WTC11 (cell line): ENCODE data around the gene OR52W1. TPM values are rescaled to one million over a fixed set of nuclear protein-coding genes. Genes with fewer than 3 reads are reported as not detected.
A peak's percentile ranks its signal among the peaks of the same experiment; 100 is the strongest.

Experiments used
- ATAC-seq: fragments of 200-7000 bp; cut with Tn5 transposase; 2 replicates; pipeline ENCODE4 v1.10.0; 2021; ENCODE audit warnings: mild to moderate bottlenecking, moderate library complexity
- CTCF ChIA-PET: fragments of 300-600 bp; sonication (Branson Sonifier 250); formaldehyde crosslinking; loops from one replicate; lab custom pipeline; 2021; ENCODE audit warnings: antibody characterized with exemption; lab: Charles Lee
- POLR2A ChIA-PET: fragments of 350-600 bp; sonication (Branson Sonifier 250); formaldehyde crosslinking; loops from one replicate; lab custom pipeline; 2021; ENCODE audit warnings: antibody characterized with exemption; lab: Charles Lee
- DNase-seq: peaks from one replicate; pipeline ENCODE4 v3.0.0; 2021; ENCODE audit warnings: low spot score
- H3K27ac Mint-ChIP-seq: 2 replicates; pipeline ENCODE4 v1.8.0; 2021; ENCODE audit warnings: mixed read lengths
- H3K27me3 Mint-ChIP-seq: 2 replicates; pipeline ENCODE4 v1.8.0; 2021; ENCODE audit warnings: low read depth, mild to moderate bottlenecking, moderate library complexity, mixed read lengths
- H3K36me3 Mint-ChIP-seq: 2 replicates; pipeline ENCODE4 v1.8.0; 2021; ENCODE audit warnings: mixed read lengths
- H3K4me1 Mint-ChIP-seq: 2 replicates; pipeline ENCODE4 v1.8.0; 2022; ENCODE audit warnings: mixed read lengths
- H3K4me3 Mint-ChIP-seq: 2 replicates; pipeline ENCODE4 v1.8.0; 2021; ENCODE audit warnings: mild to moderate bottlenecking, moderate library complexity, mixed read lengths
- H3K9me3 Mint-ChIP-seq: 2 replicates; pipeline ENCODE4 v1.8.0; 2021; ENCODE audit warnings: mixed read lengths
- AFF4 ChIP-seq: sonication (generic); formaldehyde crosslinking; IDR thresholded peaks from 2 replicates; pipeline ENCODE4 v1.8.1; 2023; ENCODE audit warnings: mild to moderate bottlenecking, missing genetic modification reagents, borderline replicate concordance
- AR ChIP-seq: fragments of 250-450 bp; sonication (Bioruptor Pico); IDR thresholded peaks from 2 replicates; pipeline ENCODE4 v1.9.0; 2021; ENCODE audit warnings: mild to moderate bottlenecking
- ARID4B ChIP-seq: sonication (generic); formaldehyde crosslinking; IDR thresholded peaks from 2 replicates; pipeline ENCODE4 v1.8.0; 2023; ENCODE audit warnings: missing genetic modification reagents, mild to moderate bottlenecking, borderline replicate concordance
- ATF6 ChIP-seq: sonication (generic); formaldehyde crosslinking; IDR thresholded peaks from 2 replicates; pipeline ENCODE4 v1.8.1; 2023; ENCODE audit warnings: mild to moderate bottlenecking, missing genetic modification reagents
- CBFB ChIP-seq: sonication (generic); formaldehyde crosslinking; IDR thresholded peaks from 2 replicates; pipeline ENCODE4 v1.8.1; 2022; ENCODE audit warnings: mild to moderate bottlenecking, low read depth, missing genetic modification reagents
- CTCF ChIP-seq: fragments of 200-600 bp; IDR thresholded peaks from 2 replicates; pipeline ENCODE4 v1.8.0; 2022; ENCODE audit warnings: antibody characterized with exemption
- GTF2I ChIP-seq: fragments of 250-450 bp; sonication (Bioruptor Pico); conservative IDR thresholded peaks from 2 replicates; pipeline ENCODE4 v1.4.0; 2021; ENCODE audit warnings: mild to moderate bottlenecking
- NFYB ChIP-seq: sonication (generic); formaldehyde crosslinking; conservative IDR thresholded peaks from 2 replicates; pipeline ENCODE4 v1.8.0; 2022; ENCODE audit warnings: low read depth, missing genetic modification reagents
- NR3C1 ChIP-seq: sonication (generic); formaldehyde crosslinking; conservative IDR thresholded peaks from 2 replicates; pipeline ENCODE4 v1.8.1; 2023; ENCODE audit warnings: low read depth, mild to moderate bottlenecking, missing genetic modification reagents
- PRRX2 ChIP-seq: fragments of 250-450 bp; sonication (Bioruptor Pico); IDR thresholded peaks from 2 replicates; pipeline ENCODE4 v1.8.0; 2021; ENCODE audit warnings: mild to moderate bottlenecking
- USF2 ChIP-seq: sonication (generic); formaldehyde crosslinking; IDR thresholded peaks from 2 replicates; pipeline ENCODE4 v1.8.1; 2023; ENCODE audit warnings: mild to moderate bottlenecking, missing genetic modification reagents, moderate library complexity
- ZNF219 ChIP-seq: sonication (generic); formaldehyde crosslinking; IDR thresholded peaks from 2 replicates; pipeline ENCODE4 v1.8.0; 2023; ENCODE audit warnings: missing genetic modification reagents, mild to moderate bottlenecking, borderline replicate concordance
- ZNF425 ChIP-seq: fragments of 250-450 bp; sonication (Bioruptor Pico); conservative IDR thresholded peaks from 2 replicates; pipeline ENCODE4 v1.9.0; 2021; ENCODE audit warnings: mild to moderate bottlenecking
- total RNA-seq: library from RNA; stranded (reverse); gene quantifications from 3 replicates; pipeline ENCODE4 v1.2.3, GENCODE V29; 2021

OR52W1 gene
- total RNA-seq, 1 experiment from 2014 or later, result not detected

GRCh38 chr11:6196396-6196795 is 2.6 kb upstream of the OR52W1 start:
- ATAC-seq (no peak), DNase-seq (no peak)
- Mint-ChIP-seq H3K36me3 (no peaks in the 10 kb centered on the region), H3K4me1 (peaks cover 9% of the 10 kb centered on the region), H3K9me3 (no peaks in the 10 kb centered on the region; the same call in 1 of the 2 replicates), H3K4me3 (no peak overlapping the region), H3K27ac (no peak overlapping the region), H3K27me3 (no peaks in the 10 kb centered on the region)
- ChIA-PET CTCF (interaction anchor here (1.0 to 1.3 kb wide), 2 partner anchors 55 to 102 kb away, joined by 3 read pairs; no protein-coding TSS in a partner anchor), POLR2A (no interaction called here)
- TF ChIP-seq CBFB (CRISPR knock-in tag), result no peak
- no peak for TF ChIP-seq ZNF219 (CRISPR knock-in tag)
- TF ChIP-seq NR3C1 (CRISPR knock-in tag), result no peak
- no peak for TF ChIP-seq ARID4B
- TF ChIP-seq PRRX2 (CRISPR knock-in tag), result no peak
- TF ChIP-seq GTF2I (CRISPR knock-in tag), result no peak
- no peak for TF ChIP-seq ATF6 (CRISPR knock-in tag)
- no peak for TF ChIP-seq AR (CRISPR knock-in tag)
- TF ChIP-seq NFYB (CRISPR knock-in tag), result no peak

GRCh38 chr11:6197466-6198200 is 1.4 kb upstream of the OR52W1 start:
- Mint-ChIP-seq H3K27ac (no peak overlapping the region), H3K27me3 (no peaks in the 10 kb centered on the region), H3K36me3 (no peaks in the 10 kb centered on the region), H3K4me1 (peaks cover 9% of the 10 kb centered on the region), H3K9me3 (no peaks in the 10 kb centered on the region), H3K4me3 (no peak overlapping the region)
- ATAC-seq, result peak; percentile 51
- CTCF ChIA-PET, result no interaction called here
- DNase-seq, result no peak
- POLR2A ChIA-PET, result no interaction called here
- TF ChIP-seq CTCF (no peak), AFF4 (CRISPR knock-in tag) (no peak), USF2 (CRISPR knock-in tag) (no peak), ZNF425 (CRISPR knock-in tag) (no peak)
